Kidney tubule cell (primary cell): ENCODE measurements around the gene IL3.

ENCODE experiments used
- DNase-seq: peaks from one replicate; pipeline ENCODE4 v3.0.0-alpha.2; 2018; ENCODE audit warnings: low spot score

IL3 gene

GRCh38 chr5:132057498-132058255 lies 2.8 kb upstream of the IL3 start:
- no peak for DNase-seq

- no peak for DNase-seq
These were observed 1.8 kb upstream of the IL3 start for GRCh38 chr5:132058646-132059042.

- no peak for DNase-seq
These were observed 1.3 kb upstream of the IL3 start for GRCh38 chr5:132059043-132059695.

GRCh38 chr5:132059696-132060500 lies 557 bp upstream of the IL3 start:
- no peak for DNase-seq

GRCh38 chr5:132063090-132063911 lies 2.8 kb downstream of the IL3 start:
- DNase-seq = peak; percentile 61

GRCh38 chr5:132064140-132064539 lies 3.7 kb downstream of the IL3 start:
- DNase-seq = no peak

- DNase-seq = peak; percentile 85
These were observed 4.4 kb downstream of the IL3 start for GRCh38 chr5:132064738-132065331.

GRCh38 chr5:132065351-132065937 lies 5.0 kb downstream of the IL3 start:
- DNase-seq = peak; percentile 88

- no peak for DNase-seq
These were observed 5.7 kb downstream of the IL3 start for GRCh38 chr5:132065951-132066701.

GRCh38 chr5:132066871-132067270 lies 6.4 kb downstream of the IL3 start:
- DNase-seq = no peak

- no peak for DNase-seq
These were observed 7.0 kb downstream of the IL3 start for GRCh38 chr5:132067451-132067850.

GRCh38 chr5:132067941-132068808 lies 7.7 kb downstream of the IL3 start:
- no peak for DNase-seq

GRCh38 chr5:132069561-132069960 lies 9.1 kb downstream of the IL3 start:
- no peak for DNase-seq

- no peak for DNase-seq
These were observed 9.5 kb downstream of the IL3 start for GRCh38 chr5:132069994-132070393.

GRCh38 chr5:132070460-132071337 lies 10.2 kb downstream of the IL3 start:
- DNase-seq = peak; percentile 34

- DNase-seq = no peak
These were observed 10.9 kb downstream of the IL3 start for GRCh38 chr5:132071338-132071707.

- no peak for DNase-seq
These were observed 11.6 kb downstream of the IL3 start for GRCh38 chr5:132072070-132072469.

GRCh38 chr5:132072528-132072927 lies 12.1 kb downstream of the IL3 start:
- DNase-seq = no peak
